Activated CD8-positive, alpha-beta memory T cell treated with anti-CD3 and anti-CD28 coated beads, Interleukin-2, amount 10 ng/mL, durations not matched to agents 7 days and 5 days (primary cell): Measurements from ENCODE around the gene HNRNPC. TPM values are rescaled to one million over a fixed set of nuclear protein-coding genes. Genes with fewer than 3 reads are reported as not detected.
A peak's percentile ranks its signal among the peaks of the same experiment; 100 is the strongest.
"Not testable (repeated sequence)": the region's sequence is repeated elsewhere in the genome, so short reads cannot be mapped to it uniquely, and the experiment has no call there.

Experiments used
- ATAC-seq: fragments of 150-1000 bp; cut with Tn5 transposase; one replicate; pipeline ENCODE4 v1.10.0; 2021; ENCODE audit warnings: moderate library complexity
- CTCF ChIA-PET: fragments of 350-600 bp; sonication (Branson Sonifier 250); formaldehyde crosslinking; loops from one replicate; lab custom pipeline; 2021; ENCODE audit warnings: antibody characterized with exemption; lab: Charles Lee
- DNase-seq: peaks from one replicate; pipeline ENCODE4 v3.0.0-alpha.2; 2020
- H3K27ac Mint-ChIP-seq: one replicate; pipeline ENCODE4 v1.8.0; 2021; ENCODE audit warnings: mild to moderate bottlenecking, mixed read lengths
- H3K27me3 Mint-ChIP-seq: one replicate; pipeline ENCODE4 v1.8.0; 2021; ENCODE audit warnings: mixed read lengths
- H3K36me3 Mint-ChIP-seq: one replicate; pipeline ENCODE4 v1.8.0; 2021; ENCODE audit warnings: mild to moderate bottlenecking, mixed read lengths
- H3K4me1 Mint-ChIP-seq: one replicate; pipeline ENCODE4 v1.8.0; 2021; ENCODE audit warnings: mixed read lengths
- H3K4me3 Mint-ChIP-seq: one replicate; pipeline ENCODE4 v1.8.0; 2021; ENCODE audit warnings: mild to moderate bottlenecking, moderate library complexity, mixed read lengths
- H3K9me3 Mint-ChIP-seq: one replicate; pipeline ENCODE4 v1.8.0; 2022; ENCODE audit warnings: low read depth, mixed read lengths
- total RNA-seq, 2 experiments: library from RNA; stranded (reverse); gene quantifications; one replicate each; pipeline ENCODE4 v1.2.3, GENCODE V29; 2021

HNRNPC gene
- total RNA-seq, 2 experiments from 2014 or later, result 718 to 921 TPM

DNA sequence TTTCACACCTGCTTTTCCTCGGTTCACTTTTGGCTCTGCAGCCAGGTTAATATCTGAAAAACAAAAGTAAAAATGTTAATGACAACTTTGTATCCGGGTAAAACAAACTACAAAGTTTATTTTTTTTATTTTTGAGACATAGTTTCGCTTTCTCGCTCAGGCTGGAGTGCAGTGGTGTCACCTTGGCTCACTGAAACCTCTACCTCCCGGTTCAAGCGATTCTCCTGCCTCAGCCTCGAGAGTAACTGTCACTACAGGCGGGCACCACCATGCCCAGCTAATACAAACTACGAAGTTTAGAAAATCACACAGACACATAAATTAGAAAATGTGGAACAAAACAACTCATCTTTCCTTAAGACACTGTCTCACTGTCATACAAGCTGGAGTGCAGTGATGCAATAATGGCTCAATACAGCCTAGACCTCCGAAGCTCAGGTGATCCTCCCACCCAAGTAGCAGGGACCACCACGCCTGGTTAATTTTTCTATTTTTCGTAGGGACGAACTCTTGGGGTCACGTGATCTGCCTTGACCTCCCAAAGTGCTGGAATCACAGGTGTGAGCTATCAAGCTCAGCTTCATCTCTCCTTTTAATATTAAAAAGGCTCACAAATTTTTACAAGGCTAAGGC is 38.1 kb downstream of the HNRNPC start:
- Mint-ChIP-seq H3K27me3 (no peaks in the 10 kb centered on the region), H3K9me3 (no peaks in the 10 kb centered on the region), H3K36me3 (peaks cover 76% of the 10 kb centered on the region), H3K4me3 (peak overlapping the region; percentile 52), H3K27ac (peak overlapping the region; percentile 93), H3K4me1 (peaks cover 82% of the 10 kb centered on the region)
- CTCF ChIA-PET, result interaction anchor here (0.9 to 2.9 kb wide), 6 partner anchors 9 to 206 kb away, joined by 3 to 10 read pairs (median 3); no protein-coding TSS in a partner anchor
- ATAC-seq (peak; percentile 62), DNase-seq (peak; percentile 54)

DNA sequence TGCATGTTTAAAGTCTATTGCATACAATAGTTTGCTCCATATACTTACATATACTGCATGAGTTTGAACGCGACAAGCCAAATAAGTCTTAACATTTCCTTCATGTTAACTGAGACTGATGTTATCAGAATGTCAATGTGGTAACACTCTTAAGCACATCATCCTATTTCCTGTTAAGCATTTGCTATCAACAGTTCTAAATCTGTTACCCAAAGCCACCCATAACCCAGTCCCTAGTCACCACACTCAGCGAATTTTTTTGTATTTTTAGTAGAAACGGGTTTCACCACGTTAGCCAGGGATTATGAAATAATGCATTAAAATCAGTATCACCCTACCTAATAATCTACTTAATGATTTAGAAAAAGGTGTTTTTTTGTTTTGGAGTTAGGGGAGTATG is 39.4 kb downstream of the HNRNPC start:
- H3K27me3 Mint-ChIP-seq, result no peaks in the 10 kb centered on the region
- no peak for DNase-seq
- H3K36me3 Mint-ChIP-seq, result peaks cover 75% of the 10 kb centered on the region
- H3K4me3 Mint-ChIP-seq, result peak overlapping the region; percentile 50
- peak overlapping the region; percentile 93 for H3K27ac Mint-ChIP-seq
- CTCF ChIA-PET, result interaction anchor here (1.2 to 2.9 kb wide), 3 partner anchors 12 to 207 kb away, joined by 3 to 10 read pairs (median 4); no protein-coding TSS in a partner anchor
- ATAC-seq, result peak; percentile 82
- H3K4me1 Mint-ChIP-seq, result peaks cover 79% of the 10 kb centered on the region
- no peaks in the 10 kb centered on the region for H3K9me3 Mint-ChIP-seq

DNA sequence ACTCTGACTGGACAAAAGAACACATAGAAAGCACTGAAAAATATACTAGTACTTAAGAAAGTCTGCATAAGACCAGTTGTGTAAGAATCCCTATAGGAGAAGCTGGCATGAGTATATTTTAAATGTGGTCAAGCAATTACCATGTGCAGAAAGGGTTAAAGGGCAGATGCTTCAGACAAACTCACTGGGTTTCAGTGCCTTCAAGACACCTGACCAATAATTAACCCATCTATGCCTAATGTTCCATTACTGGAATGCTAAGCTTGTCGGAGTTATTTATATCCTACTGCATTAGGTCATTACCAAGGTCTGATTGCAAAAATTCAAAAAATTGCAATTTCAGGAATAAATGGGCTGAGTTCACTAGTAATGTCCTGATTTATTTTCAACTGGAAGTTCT is 41.3 kb downstream of the HNRNPC start:
- CTCF ChIA-PET, result interaction anchor here (1.2 kb wide), 1 partner anchor 12 kb away, joined by 4 read pairs; no protein-coding TSS in a partner anchor
- peaks cover 71% of the 10 kb centered on the region for H3K36me3 Mint-ChIP-seq
- no peaks in the 10 kb centered on the region for H3K9me3 Mint-ChIP-seq
- H3K27me3 Mint-ChIP-seq, result no peaks in the 10 kb centered on the region
- H3K4me3 Mint-ChIP-seq, result no peak overlapping the region
- peak overlapping the region; percentile 24 for H3K27ac Mint-ChIP-seq
- no peak for DNase-seq
- no peak for ATAC-seq
- peaks cover 75% of the 10 kb centered on the region for H3K4me1 Mint-ChIP-seq

DNA sequence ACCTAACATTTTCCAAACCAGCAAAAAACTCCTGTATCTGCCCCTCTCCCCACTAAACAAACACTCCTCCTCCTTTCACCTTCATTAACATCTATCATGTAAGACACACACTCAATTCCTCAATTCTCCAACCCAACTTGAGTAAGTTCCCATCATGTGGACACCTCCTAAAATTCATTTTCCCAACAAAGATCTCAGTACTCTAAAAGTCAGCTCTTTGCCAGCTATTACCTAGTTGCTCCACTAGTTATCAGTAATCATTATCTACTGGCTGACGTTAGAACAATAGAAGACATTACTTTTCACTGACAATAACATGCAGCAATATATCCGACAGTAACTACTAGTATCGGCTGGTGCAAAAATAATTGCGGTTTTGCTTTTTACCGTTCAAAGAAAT is 42.1 kb downstream of the HNRNPC start:
- no peaks in the 10 kb centered on the region for H3K9me3 Mint-ChIP-seq
- DNase-seq (no peak), ATAC-seq (no peak)
- CTCF ChIA-PET, result interaction anchor here (1.0 kb wide), 1 partner anchor 103 kb away, joined by 4 read pairs; no protein-coding TSS in a partner anchor
- no peak overlapping the region for H3K4me3 Mint-ChIP-seq
- peaks cover 74% of the 10 kb centered on the region for H3K4me1 Mint-ChIP-seq
- peak overlapping the region; percentile 6 for H3K27ac Mint-ChIP-seq
- H3K36me3 Mint-ChIP-seq, result peaks cover 75% of the 10 kb centered on the region
- H3K27me3 Mint-ChIP-seq, result no peaks in the 10 kb centered on the region

DNA sequence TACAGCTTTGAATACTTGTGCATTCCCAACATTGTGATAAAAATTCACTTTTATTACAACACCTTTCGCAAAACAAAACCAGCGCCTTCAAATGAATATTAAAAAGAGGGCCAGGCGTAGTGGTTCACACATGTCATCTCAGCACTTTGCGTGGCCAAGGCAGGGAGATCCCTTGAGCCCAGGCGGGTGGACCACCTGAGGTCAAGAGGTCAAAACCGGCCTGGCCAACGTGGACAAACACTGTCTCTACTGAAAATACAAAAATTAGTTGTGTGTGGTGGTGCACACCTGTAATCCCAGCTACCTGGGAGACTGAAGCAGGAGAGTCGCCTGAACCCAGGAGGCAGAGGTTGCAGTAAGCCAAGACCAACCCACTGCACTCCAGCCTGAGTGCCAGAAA is 42.8 kb downstream of the HNRNPC start:
- no peak overlapping the region for H3K27ac Mint-ChIP-seq
- DNase-seq, result no peak
- H3K36me3 Mint-ChIP-seq, result peaks cover 74% of the 10 kb centered on the region
- no peak for ATAC-seq
- CTCF ChIA-PET, result interaction anchor here (1.0 kb wide), 1 partner anchor 103 kb away, joined by 4 read pairs; no protein-coding TSS in a partner anchor
- peaks cover 73% of the 10 kb centered on the region for H3K4me1 Mint-ChIP-seq
- H3K9me3 Mint-ChIP-seq, result no peaks in the 10 kb centered on the region
- H3K4me3 Mint-ChIP-seq, result no peak overlapping the region
- no peaks in the 10 kb centered on the region for H3K27me3 Mint-ChIP-seq

DNA sequence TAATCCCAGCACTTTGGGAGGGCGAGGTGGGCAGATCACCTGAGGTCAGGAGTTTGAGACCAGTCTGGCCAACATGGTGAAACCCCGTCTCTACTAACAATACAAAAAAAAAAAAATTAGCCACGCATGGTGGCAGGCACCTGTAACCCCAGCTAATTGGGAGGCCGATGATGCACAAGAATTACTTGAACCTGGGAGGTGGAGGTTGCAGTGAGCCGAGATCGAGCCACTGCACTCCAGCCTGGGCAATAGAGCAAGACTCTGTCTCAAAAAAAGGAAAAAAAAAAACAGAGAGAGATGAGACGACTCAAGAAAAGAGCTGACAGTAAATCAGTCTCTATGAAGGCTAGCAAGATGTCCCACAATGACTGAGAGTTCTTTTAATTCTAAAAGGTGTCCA is 44.1 kb downstream of the HNRNPC start:
- H3K36me3 Mint-ChIP-seq, result peaks cover 68% of the 10 kb centered on the region
- H3K4me3 Mint-ChIP-seq, DNase-seq, H3K27me3 Mint-ChIP-seq, ATAC-seq, CTCF ChIA-PET, H3K9me3 Mint-ChIP-seq, H3K27ac Mint-ChIP-seq: not testable (repeated sequence)
- H3K4me1 Mint-ChIP-seq, result peaks cover 67% of the 10 kb centered on the region

DNA sequence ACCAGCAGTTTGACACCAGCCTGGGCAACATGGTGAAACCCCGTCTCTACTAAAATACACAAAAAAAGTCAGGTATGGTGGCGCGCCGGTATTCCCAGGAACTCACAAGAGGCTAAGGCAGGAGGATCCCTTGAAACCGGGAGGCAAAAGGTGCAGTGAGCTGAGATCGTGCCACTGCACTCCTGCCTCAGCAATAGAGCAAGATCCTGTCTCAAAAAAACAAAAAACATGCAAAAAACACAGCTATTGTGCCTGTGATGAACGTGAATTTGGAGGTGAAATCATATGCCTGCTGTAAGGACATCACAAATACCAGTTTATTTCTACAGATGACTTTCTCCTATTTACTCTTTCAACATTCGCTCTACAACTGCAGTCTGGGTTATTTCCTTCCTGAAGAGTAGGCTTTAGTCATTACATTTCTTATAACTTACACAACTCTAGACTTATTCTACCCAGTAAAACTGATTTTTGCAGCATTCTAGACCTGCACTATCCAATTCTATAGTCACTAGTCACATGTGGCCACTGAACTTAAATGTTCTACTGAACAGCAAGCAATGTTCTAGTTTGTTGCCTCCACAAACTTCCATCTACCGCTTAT is 48.3 kb downstream of the HNRNPC start:
- H3K27me3 Mint-ChIP-seq, result no peaks in the 10 kb centered on the region
- ATAC-seq (no peak), DNase-seq (no peak)
- H3K27ac Mint-ChIP-seq, result peak overlapping the region; percentile 74
- no peaks in the 10 kb centered on the region for H3K9me3 Mint-ChIP-seq
- no peak overlapping the region for H3K4me3 Mint-ChIP-seq
- H3K4me1 Mint-ChIP-seq, result peaks cover 68% of the 10 kb centered on the region
- CTCF ChIA-PET, result no interaction called here
- peaks cover 57% of the 10 kb centered on the region for H3K36me3 Mint-ChIP-seq

DNA sequence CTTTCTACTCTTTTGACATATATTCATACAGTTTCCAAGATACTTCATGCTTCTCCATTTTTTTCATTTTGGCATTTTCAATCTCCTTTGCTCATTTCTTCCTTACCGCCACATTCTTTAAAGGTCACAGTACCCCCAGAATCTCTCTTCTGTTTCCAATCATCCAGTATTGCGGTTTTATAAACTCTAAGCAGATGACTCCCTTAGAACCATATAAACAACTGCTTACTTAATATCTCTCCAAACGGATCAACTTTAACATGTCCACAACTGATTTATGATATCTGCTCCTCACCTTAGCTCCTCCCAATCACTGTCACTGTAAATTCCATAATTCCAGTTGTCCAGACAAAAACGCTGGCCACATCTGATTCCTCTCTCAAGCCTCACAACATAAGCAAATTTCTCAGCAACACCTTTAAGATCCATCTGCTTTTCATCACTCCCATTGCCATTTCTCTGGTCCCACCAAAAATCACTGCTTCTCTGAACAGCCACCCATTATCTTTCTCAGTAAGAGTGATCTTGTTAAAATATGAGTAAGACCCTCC is 49.6 kb downstream of the HNRNPC start:
- Mint-ChIP-seq H3K4me3 (no peak overlapping the region), H3K36me3 (peaks cover 61% of the 10 kb centered on the region), H3K27me3 (no peaks in the 10 kb centered on the region), H3K4me1 (peaks cover 75% of the 10 kb centered on the region), H3K9me3 (no peaks in the 10 kb centered on the region), H3K27ac (peak overlapping the region; percentile 52)
- DNase-seq, result no peak
- ATAC-seq, result no peak
- CTCF ChIA-PET, result interaction anchor here (0.7 kb wide), 1 partner anchor 96 kb away, joined by 3 read pairs; no protein-coding TSS in a partner anchor

DNA sequence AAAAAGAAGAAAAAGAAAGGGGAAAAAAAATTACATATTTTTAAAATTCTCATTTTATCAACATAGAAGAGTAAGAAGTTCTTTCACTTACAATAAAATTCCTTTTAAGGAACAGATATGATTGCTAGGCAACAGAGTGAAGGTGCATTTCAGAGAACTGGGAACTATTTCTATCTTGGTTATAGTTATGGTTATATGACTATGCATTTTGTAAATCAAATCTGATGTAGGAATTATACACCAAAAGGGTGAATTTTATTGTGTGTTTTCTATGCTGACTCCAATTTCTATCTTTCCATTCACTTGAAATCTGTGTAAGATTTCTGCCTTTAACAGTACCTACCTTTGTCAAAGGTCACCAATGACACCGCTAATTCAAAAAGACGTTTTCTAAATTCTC is 50.1 kb downstream of the HNRNPC start:
- no peak overlapping the region for H3K27ac Mint-ChIP-seq

DNA sequence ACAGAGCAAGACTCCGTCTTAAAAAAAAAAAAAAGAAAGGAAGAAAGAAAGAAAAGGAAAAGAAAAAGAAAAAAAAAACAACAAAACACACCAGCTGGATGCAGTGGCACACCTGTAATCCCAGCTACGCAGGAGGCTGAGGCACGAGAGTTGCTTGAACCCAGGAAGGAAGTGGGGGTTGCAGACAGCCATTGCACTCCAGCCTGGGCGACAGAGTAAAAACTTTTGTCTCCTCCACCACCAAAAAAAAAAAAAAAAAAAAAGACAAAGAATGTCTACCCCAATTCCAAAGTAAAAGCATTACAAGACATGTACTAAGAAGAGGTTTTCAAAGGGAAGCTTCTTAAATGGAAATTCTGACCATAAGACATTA is 53.4 kb downstream of the HNRNPC start:
- CTCF ChIA-PET, result interaction anchor here (0.6 to 2.3 kb wide), 2 partner anchors 16 to 21 kb away, joined by 3 to 10 read pairs; no protein-coding TSS in a partner anchor
- peak overlapping the region; percentile 9 for H3K4me3 Mint-ChIP-seq
- DNase-seq (no peak), ATAC-seq (peak; percentile 40)
- H3K4me1 Mint-ChIP-seq, result peaks cover 58% of the 10 kb centered on the region
- H3K27me3 Mint-ChIP-seq, result no peaks in the 10 kb centered on the region
- H3K9me3 Mint-ChIP-seq, result no peaks in the 10 kb centered on the region
- peak overlapping the region; percentile 70 for H3K27ac Mint-ChIP-seq
- H3K36me3 Mint-ChIP-seq, result peaks cover 65% of the 10 kb centered on the region

More for the DNA sequence above, 50.1 kb downstream of the HNRNPC start:
- Mint-ChIP-seq H3K27me3 (no peaks in the 10 kb centered on the region), H3K36me3 (peaks cover 61% of the 10 kb centered on the region), H3K4me3 (no peak overlapping the region), H3K4me1 (peaks cover 74% of the 10 kb centered on the region), H3K9me3 (no peaks in the 10 kb centered on the region)
- ATAC-seq (no peak), DNase-seq (no peak)
- CTCF ChIA-PET, result no interaction called here

DNA sequence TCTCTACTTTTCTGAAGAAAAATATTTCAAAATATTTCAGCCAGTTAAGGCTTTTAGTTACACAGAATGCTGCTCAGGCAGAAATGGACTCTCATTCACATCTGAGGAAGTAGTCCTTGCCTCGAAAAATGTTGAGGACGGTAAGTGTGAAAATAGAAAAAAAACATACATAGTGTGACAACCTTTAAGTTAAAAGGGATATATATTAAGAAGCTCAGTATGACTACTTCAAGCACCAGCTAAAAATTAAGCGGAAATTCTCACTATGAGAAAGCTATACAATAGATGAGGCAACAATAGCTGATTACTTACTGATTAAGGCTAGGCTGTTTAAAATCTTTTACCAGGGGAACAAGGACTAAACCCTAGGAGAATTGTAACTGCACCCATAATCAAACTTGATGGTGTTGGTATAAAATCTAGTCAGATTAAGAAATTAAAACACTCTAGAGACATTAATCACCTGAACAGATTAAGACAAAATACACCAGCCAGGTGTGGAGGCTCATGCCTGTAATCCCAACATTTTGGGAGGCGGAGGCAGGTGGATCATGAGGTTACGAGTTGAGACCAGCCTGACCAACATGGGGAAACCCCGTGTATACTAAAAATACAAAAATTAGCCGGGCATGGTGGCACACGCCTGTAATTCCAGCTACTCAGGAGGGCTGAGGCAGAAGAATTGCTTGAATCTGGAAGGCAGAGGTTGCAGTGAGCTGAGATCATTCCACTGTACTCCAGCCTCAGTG is 53.9 kb downstream of the HNRNPC start:
- no peaks in the 10 kb centered on the region for H3K27me3 Mint-ChIP-seq
- ATAC-seq, result peak; percentile 60
- peaks cover 57% of the 10 kb centered on the region for H3K4me1 Mint-ChIP-seq
- H3K36me3 Mint-ChIP-seq, result peaks cover 65% of the 10 kb centered on the region
- peak overlapping the region; percentile 70 for H3K27ac Mint-ChIP-seq
- CTCF ChIA-PET, result interaction anchor here (0.6 to 2.3 kb wide), 3 partner anchors 11 to 20 kb away, joined by 3 to 10 read pairs (median 3); no protein-coding TSS in a partner anchor
- DNase-seq, result no peak
- peak overlapping the region; percentile 7 for H3K4me3 Mint-ChIP-seq
- no peaks in the 10 kb centered on the region for H3K9me3 Mint-ChIP-seq

DNA sequence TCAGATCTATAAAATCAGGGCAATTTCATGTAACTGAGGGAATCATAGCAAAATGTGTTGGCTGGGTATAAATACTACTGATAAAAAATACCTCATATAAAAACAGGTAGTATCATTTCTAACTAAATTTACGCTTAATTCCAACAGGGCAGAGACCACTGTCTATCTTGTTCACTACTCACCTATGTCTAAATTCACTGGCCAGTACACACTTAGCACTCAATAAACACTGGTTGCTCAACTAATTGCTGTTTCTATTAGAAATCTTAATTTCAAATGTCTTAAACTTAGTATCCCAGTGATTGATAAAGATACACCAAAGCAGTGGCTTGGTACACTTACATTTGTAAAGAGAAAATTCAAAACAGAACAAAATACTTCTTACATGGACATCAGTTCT is 55.6 kb downstream of the HNRNPC start:
- Mint-ChIP-seq H3K36me3 (peaks cover 70% of the 10 kb centered on the region), H3K4me3 (no peak overlapping the region), H3K27me3 (no peaks in the 10 kb centered on the region), H3K27ac (no peak overlapping the region), H3K4me1 (peaks cover 49% of the 10 kb centered on the region), H3K9me3 (no peaks in the 10 kb centered on the region)
- no peak for ATAC-seq
- CTCF ChIA-PET, result no interaction called here
- DNase-seq, result no peak

DNA sequence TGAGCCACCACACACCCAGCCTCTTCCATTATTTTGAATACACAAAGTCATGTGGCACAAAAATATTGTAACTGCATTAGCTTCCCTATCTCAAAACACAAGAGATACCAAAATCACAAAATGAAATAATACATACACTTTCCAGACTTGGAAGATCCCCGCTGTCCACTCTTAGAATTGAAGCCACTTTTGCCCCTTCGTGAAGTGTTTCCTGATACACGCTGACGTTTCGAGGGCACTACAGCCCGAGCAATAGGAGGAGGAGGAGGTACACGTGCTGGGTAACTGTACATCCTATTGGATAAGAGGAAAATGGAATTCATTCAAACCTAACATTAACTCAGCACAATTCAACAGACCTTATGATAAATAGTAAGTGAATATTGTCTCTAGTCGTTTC is 56.4 kb downstream of the HNRNPC start:
- ATAC-seq, CTCF ChIA-PET, H3K27me3 Mint-ChIP-seq, DNase-seq, H3K9me3 Mint-ChIP-seq, H3K4me3 Mint-ChIP-seq: not testable (repeated sequence)
- H3K36me3 Mint-ChIP-seq, result peaks cover 75% of the 10 kb centered on the region
- peaks cover 45% of the 10 kb centered on the region for H3K4me1 Mint-ChIP-seq
- peak overlapping the region; percentile 57 for H3K27ac Mint-ChIP-seq
